ENCODE measurements around the gene TNNT2. TPM values are rescaled to one million over a fixed set of nuclear protein-coding genes. Genes with fewer than 3 reads are reported as not detected.

TNNT2 gene
- total and polyA plus RNA-seq, 7 experiments from 2014 or later = not detected

- Histone ChIP-seq H3K9me3 (ENCODE audit: control insufficient read depth in 2 of 3, low read length in 3 of 3) (no peaks in the 10 kb centered on the region), H3K4me3 (ENCODE audit: low read length) (no peak overlapping the region), H3K36me3 (ENCODE audit: control insufficient read depth in 2 of 3, insufficient read depth in 3 of 3, low read length in 3 of 3) (no peaks in the 10 kb centered on the region), H3K4me1 (ENCODE audit: control insufficient read depth in 2 of 2, insufficient read depth in 2 of 2, low read length in 2 of 2) (no peaks in the 10 kb centered on the region), H3K27ac (ENCODE audit: low read depth, low read length) (no peak overlapping the region), H3K27me3 (ENCODE audit: control insufficient read depth in 2 of 2, insufficient read depth in 2 of 2, low read length in 2 of 2) (no peaks in the 10 kb centered on the region)
- intact Hi-C loops (cut with micrococcal nuclease) = no loop called here
- H3K27ac Mint-ChIP-seq = no peak overlapping the region
- ChIA-PET POLR2A (no interaction called here), CTCF (no interaction called here)
- H3K27me3 Mint-ChIP-seq = no peaks in the 10 kb centered on the region
- H3K4me1 Mint-ChIP-seq = peaks cover 0 to 2% (median 0%) of the 10 kb centered on the region in 7 donors
- no peaks in the 10 kb centered on the region for H3K36me3 Mint-ChIP-seq
- H3K4me3 Mint-ChIP-seq = no peak overlapping the region
- DNase-seq (no peak), ATAC-seq (no peak)
- H3K9me3 Mint-ChIP-seq = no peaks in the 10 kb centered on the region
Measured at GRCh38 chr1:201322653-201323510, 54.6 kb downstream of the TNNT2 start.

DNA sequence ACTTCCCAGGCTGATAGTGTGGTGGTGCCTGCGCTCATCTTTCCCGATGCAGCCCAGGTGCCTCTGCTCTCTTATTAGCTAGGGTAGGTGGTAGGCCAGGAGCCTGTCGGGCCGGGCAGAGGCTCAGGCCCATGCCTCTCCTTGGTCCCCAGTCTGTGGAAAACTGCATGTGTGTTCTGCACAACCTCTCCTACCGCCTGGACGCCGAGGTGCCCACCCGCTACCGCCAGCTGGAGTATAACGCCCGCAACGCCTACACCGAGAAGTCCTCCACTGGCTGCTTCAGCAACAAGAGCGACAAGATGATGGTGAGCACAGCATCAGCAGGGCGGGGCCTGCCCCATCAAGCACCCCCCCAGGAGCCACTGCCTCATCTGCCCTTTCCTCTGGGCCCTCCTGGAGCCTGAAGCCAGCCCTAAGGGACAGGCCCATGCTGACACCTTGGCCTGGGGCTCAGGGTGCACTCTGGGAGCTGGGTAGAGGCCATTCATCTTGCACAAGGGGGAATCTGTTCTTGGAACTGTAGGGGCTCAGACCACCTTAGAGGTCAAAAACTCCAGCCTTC, 55.6 kb downstream of the TNNT2 start:
- ChIA-PET CTCF (no interaction called here), POLR2A (no interaction called here)
- Mint-ChIP-seq H3K4me3 (no peak overlapping the region), H3K4me1 (no peaks in the 10 kb centered on the region), H3K27me3 (no peaks in the 10 kb centered on the region), H3K36me3 (no peaks in the 10 kb centered on the region), H3K27ac (no peak overlapping the region), H3K9me3 (no peaks in the 10 kb centered on the region)
- Histone ChIP-seq H3K27ac (ENCODE audit: low read depth, low read length) (no peak overlapping the region), H3K4me3 (ENCODE audit: low read length) (no peak overlapping the region), H3K27me3 (ENCODE audit: control insufficient read depth in 2 of 2, insufficient read depth in 2 of 2, low read length in 2 of 2) (no peaks in the 10 kb centered on the region), H3K36me3 (ENCODE audit: control insufficient read depth in 2 of 3, insufficient read depth in 3 of 3, low read length in 3 of 3) (no peaks in the 10 kb centered on the region), H3K9me3 (ENCODE audit: control insufficient read depth in 2 of 3, low read length in 3 of 3) (no peaks in the 10 kb centered on the region), H3K4me1 (ENCODE audit: control insufficient read depth in 2 of 2, insufficient read depth in 2 of 2, low read length in 2 of 2) (no peaks in the 10 kb centered on the region)
- DNase-seq (no peak), ATAC-seq (no peak)
- intact Hi-C loops (cut with micrococcal nuclease) = no loop called here

- no peaks in the 10 kb centered on the region for H3K36me3 ChIP-seq (ENCODE audit: control insufficient read depth in 2 of 3, insufficient read depth in 3 of 3, low read length in 3 of 3)
- Mint-ChIP-seq H3K4me3 (no peak overlapping the region), H3K27ac (no peak overlapping the region), H3K4me1 (no peaks in the 10 kb centered on the region), H3K36me3 (no peaks in the 10 kb centered on the region), H3K9me3 (peaks cover 0 to 1% (median 0%) of the 10 kb centered on the region in 11 donors), H3K27me3 (peaks cover 0 to 9% (median 0%) of the 10 kb centered on the region in 5 donors)
- POLR2A ChIA-PET = no interaction called here
- H3K4me1 ChIP-seq (ENCODE audit: control insufficient read depth in 2 of 2, insufficient read depth in 2 of 2, low read length in 2 of 2) = no peaks in the 10 kb centered on the region
- DNase-seq (no peak), ATAC-seq (no peak)
- CTCF ChIA-PET = no interaction called here
- no peak overlapping the region for H3K27ac ChIP-seq (ENCODE audit: low read depth, low read length)
- H3K27me3 ChIP-seq (ENCODE audit: control insufficient read depth in 2 of 2, insufficient read depth in 2 of 2, low read length in 2 of 2) = no peaks in the 10 kb centered on the region
- H3K4me3 ChIP-seq (ENCODE audit: low read length) = no peak overlapping the region
- intact Hi-C loops (cut with micrococcal nuclease) = no loop called here
- H3K9me3 ChIP-seq (ENCODE audit: control insufficient read depth in 2 of 3, low read length in 3 of 3) = no peaks in the 10 kb centered on the region
Measured at GRCh38 chr1:201320168-201320788, 57.2 kb downstream of the TNNT2 start.

DNA sequence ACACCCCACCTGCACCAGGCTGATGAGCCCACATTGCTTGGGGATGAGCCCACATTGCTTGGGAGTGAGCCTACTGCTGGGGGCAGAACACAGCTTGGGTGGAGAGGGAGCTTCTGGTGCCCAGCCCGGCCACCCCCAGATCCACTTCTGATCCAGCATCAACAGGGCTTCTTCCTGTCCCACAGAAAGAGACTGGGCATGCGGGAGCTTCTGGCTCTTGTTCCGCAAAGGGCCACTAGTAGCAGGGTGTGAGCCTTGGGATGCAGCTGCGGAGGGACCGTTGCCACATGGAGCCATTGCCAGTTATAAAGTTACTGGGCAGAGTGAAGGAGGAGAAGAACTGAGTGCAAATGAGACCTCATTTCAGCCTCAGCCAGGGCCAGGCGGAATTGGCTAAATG, 57.8 kb downstream of the TNNT2 start:
- no peaks in the 10 kb centered on the region for H3K4me1 ChIP-seq (ENCODE audit: control insufficient read depth in 2 of 2, insufficient read depth in 2 of 2, low read length in 2 of 2)
- ChIA-PET POLR2A (no interaction called here), CTCF (no interaction called here)
- no peaks in the 10 kb centered on the region for H3K27me3 ChIP-seq (ENCODE audit: control insufficient read depth in 2 of 2, insufficient read depth in 2 of 2, low read length in 2 of 2)
- no peaks in the 10 kb centered on the region for H3K9me3 ChIP-seq (ENCODE audit: control insufficient read depth in 2 of 3, low read length in 3 of 3)
- H3K36me3 Mint-ChIP-seq = no peaks in the 10 kb centered on the region
- no peaks in the 10 kb centered on the region for H3K4me1 Mint-ChIP-seq
- H3K4me3 Mint-ChIP-seq = no peak overlapping the region
- peaks cover 0 to 14% (median 3%) of the 10 kb centered on the region in 5 donors for H3K27me3 Mint-ChIP-seq
- H3K27ac Mint-ChIP-seq = no peak overlapping the region
- ATAC-seq (no peak), DNase-seq (no peak)
- H3K36me3 ChIP-seq (ENCODE audit: control insufficient read depth in 2 of 3, insufficient read depth in 3 of 3, low read length in 3 of 3) = no peaks in the 10 kb centered on the region
- peaks cover 0 to 1% (median 0%) of the 10 kb centered on the region in 11 donors for H3K9me3 Mint-ChIP-seq
- H3K27ac ChIP-seq (ENCODE audit: low read depth, low read length) = no peak overlapping the region
- H3K4me3 ChIP-seq (ENCODE audit: low read length) = no peak overlapping the region
- intact Hi-C loops (cut with micrococcal nuclease) = no loop called here

GRCh38 chr1:201318504-201319340, 58.8 kb downstream of the TNNT2 start:
- Mint-ChIP-seq H3K9me3 (peaks cover 0 to 1% (median 0%) of the 10 kb centered on the region in 11 donors), H3K4me3 (no peak overlapping the region), H3K27me3 (peaks cover 0 to 16% (median 3%) of the 10 kb centered on the region in 5 donors), H3K27ac (peak overlapping the region in 1 of 9 donors; percentile 59), H3K36me3 (no peaks in the 10 kb centered on the region), H3K4me1 (no peaks in the 10 kb centered on the region)
- intact Hi-C loops (cut with micrococcal nuclease) = no loop called here
- DNase-seq (no peak), ATAC-seq (no peak)
- CTCF ChIA-PET = no interaction called here
- Histone ChIP-seq H3K27ac (ENCODE audit: low read depth, low read length) (no peak overlapping the region), H3K36me3 (ENCODE audit: control insufficient read depth in 2 of 3, insufficient read depth in 3 of 3, low read length in 3 of 3) (no peaks in the 10 kb centered on the region), H3K9me3 (ENCODE audit: control insufficient read depth in 2 of 3, low read length in 3 of 3) (no peaks in the 10 kb centered on the region), H3K4me3 (ENCODE audit: low read length) (no peak overlapping the region), H3K27me3 (ENCODE audit: control insufficient read depth in 2 of 2, insufficient read depth in 2 of 2, low read length in 2 of 2) (no peaks in the 10 kb centered on the region), H3K4me1 (ENCODE audit: control insufficient read depth in 2 of 2, insufficient read depth in 2 of 2, low read length in 2 of 2) (no peaks in the 10 kb centered on the region)
- POLR2A ChIA-PET = no interaction called here

- Histone ChIP-seq H3K36me3 (ENCODE audit: control insufficient read depth in 2 of 3, insufficient read depth in 3 of 3, low read length in 3 of 3) (no peaks in the 10 kb centered on the region), H3K4me1 (ENCODE audit: control insufficient read depth in 2 of 2, insufficient read depth in 2 of 2, low read length in 2 of 2) (no peaks in the 10 kb centered on the region), H3K9me3 (ENCODE audit: control insufficient read depth in 2 of 3, low read length in 3 of 3) (no peaks in the 10 kb centered on the region), H3K27me3 (ENCODE audit: control insufficient read depth in 2 of 2, insufficient read depth in 2 of 2, low read length in 2 of 2) (no peaks in the 10 kb centered on the region), H3K27ac (ENCODE audit: low read depth, low read length) (no peak overlapping the region), H3K4me3 (ENCODE audit: low read length) (no peak overlapping the region)
- DNase-seq (no peak), ATAC-seq (no peak)
- Mint-ChIP-seq H3K9me3 (peaks cover 0 to 1% (median 0%) of the 10 kb centered on the region in 11 donors), H3K27me3 (peaks cover 0 to 16% (median 4%) of the 10 kb centered on the region in 5 donors), H3K27ac (no peak overlapping the region), H3K4me1 (no peaks in the 10 kb centered on the region), H3K36me3 (no peaks in the 10 kb centered on the region), H3K4me3 (no peak overlapping the region)
- CTCF ChIA-PET = no interaction called here
- POLR2A ChIA-PET = no interaction called here
- intact Hi-C loops (cut with micrococcal nuclease) = no loop called here
Measured at GRCh38 chr1:201317551-201317950, 59.9 kb downstream of the TNNT2 start.

Data from naive thymus-derived CD4-positive, alpha-beta T cell (primary cell).